Measurements from ENCODE around the gene RIT2.
"Not testable (repeated sequence)": the region's sequence is repeated elsewhere in the genome, so short reads cannot be mapped to it uniquely, and the experiment has no call there.

The RIT2 gene

GRCh38 chr18:42745931-42746330 is 369.6 kb downstream of the RIT2 start:
- no peak for DNase-seq

GRCh38 chr18:42745171-42745570 is 370.3 kb downstream of the RIT2 start:
- no peak for DNase-seq

DNA sequence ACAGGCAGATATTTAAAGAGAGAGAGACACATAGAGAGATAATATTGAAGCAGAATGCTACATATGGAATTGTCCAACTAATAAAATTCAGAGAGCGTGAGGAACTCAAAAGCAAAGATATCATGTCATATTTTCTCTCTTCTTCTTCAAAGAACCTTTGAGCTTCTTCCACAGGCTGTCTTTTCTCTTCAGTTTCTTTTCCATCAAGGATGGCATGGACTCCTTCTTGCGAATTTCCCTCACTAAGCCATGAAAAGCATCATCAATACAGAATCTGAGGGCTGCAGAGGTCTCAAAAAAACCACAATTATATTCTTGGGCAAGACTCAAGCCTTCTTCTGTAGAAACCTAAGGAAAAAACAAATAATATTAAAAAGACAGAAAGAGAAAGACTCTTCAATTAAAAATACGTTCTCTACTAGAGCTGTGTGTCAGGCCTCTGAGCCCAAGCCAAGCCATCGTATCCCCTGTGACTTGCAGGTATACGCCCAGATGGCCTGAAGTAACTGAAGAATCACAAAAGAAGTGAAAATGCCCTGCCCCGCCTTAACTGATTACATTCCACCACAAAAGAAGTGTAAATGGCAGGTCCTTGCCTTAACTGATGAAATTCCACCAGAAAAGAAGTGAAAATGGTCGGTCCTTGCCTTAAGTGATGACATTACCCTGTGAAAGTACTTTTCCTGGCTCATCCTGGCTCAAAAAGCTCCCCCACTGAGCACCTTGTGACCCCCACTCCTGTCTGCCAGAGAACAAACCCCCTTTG is 371.9 kb downstream of the RIT2 start:
- no peak for DNase-seq

DNA sequence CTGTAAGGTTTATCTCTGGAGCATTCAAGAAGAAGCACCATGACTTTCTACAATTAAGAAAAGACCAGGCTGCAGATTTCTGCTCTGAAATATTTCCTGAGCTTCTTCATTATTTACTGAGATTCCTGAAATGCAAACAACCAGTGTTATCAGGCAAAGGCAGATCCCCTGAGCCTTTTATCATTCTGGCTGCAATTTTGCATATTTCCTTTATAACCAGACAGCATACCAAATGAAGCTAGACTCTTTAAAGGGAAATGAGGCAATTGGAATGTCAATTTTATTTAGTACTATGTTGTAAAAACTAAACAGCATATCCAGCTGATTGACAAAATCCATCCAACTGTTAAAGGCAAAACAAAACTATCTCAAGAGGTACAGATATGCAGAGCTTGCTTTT is 372.5 kb downstream of the RIT2 start:
- DNase-seq: no peak

DNA sequence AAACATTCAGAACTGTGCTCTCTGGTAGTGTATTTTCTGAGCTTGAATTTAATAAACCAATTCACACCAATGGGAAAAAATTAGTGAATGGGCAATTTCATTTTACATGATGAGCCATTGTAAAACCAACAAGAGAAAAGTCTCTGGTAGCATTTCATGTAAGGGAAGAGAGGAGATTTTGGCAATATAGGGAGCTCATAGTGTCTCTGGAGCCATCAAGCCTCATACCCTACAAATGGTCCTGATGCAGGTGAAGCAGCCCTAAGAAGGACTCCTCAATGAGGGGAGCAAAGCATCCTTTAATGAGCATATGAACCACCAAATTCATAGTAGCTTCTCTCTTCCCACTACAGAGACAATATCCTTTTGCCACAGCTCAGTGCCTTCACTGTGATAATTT is 373.0 kb downstream of the RIT2 start:
- DNase-seq: no peak

- DNase-seq: not testable (repeated sequence)
Observed at GRCh38 chr18:42741805-42742347, 373.6 kb downstream of the RIT2 start.

DNA sequence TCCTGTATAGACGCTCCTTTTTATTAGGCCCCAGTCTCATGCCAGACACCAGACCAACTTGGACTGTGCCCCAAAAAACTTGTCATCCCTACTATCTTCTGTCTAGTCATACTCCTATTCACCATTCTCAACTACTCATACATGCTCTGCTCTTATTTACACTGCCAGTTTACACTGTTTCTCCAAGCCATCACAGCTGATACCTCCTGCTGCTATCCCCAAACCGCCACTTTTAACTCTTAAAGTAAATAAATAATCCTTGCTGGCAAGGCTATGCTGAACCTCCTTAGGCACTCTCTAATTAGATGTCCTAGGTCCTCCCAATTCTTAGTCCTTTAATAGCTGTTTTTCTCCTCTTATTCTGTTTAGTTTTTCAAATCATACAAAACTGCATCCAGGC is 374.2 kb downstream of the RIT2 start:
- DNase-seq: not testable (repeated sequence)

- DNase-seq: no peak
Observed at GRCh38 chr18:42736074-42736473, 379.4 kb downstream of the RIT2 start.

DNA sequence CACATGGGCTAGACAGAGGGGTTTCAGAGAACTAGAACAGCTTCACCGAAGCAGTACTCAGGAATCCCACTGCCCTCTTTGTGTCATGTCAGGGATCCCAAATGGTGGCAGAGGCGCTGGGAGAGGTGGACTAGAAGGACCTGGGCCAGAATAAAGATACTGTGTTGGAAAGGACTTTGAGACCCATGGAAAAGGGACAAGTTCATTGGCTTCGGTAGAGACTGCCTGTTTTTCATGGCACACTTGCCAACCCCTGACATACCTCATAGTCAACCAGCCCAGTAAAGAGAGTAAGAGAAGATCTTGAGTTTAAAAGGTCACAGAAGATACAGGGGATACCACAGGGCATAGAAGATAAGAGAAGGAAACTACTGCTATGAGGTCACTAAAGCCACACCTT is 381.0 kb downstream of the RIT2 start:
- no peak for DNase-seq

DNA sequence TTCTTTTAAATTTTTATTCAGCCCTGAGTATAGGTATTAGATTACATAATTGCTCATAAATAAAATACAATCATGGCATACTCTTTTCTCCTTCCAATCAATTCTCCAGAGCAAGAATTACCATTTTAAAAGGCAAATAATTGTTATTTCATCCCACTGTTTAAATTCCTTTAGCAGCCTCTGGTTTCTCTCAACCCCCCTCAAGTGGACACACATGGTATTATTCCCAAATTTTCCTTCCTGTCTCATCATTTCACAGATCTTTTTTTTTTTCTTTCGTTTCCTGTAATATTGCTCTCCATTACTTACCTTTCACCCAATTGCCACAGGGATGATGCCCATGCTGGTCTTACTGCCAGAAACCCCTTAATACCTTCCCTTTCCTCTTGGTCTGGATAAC is 385.2 kb downstream of the RIT2 start:
- DNase-seq: no peak

DNA sequence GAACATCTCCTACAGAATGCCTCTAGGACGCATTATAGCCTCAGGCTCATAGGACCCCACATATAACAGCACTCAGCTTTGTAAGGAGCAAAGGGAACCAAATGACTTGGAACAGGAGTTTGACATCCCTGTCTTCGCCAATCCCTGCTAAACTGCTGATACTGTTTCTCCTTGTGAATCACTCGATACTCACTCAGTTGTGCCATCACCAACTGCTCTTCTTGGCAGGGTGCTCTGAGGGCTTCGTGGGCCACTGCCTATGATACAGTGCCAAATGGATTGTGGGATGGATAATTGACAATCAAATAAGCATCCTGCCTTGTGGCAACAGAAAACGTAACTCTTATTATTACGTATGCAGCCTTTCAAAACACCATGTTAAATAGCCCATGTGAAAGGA is 396.3 kb downstream of the RIT2 start:
- no peak for DNase-seq

GRCh38 chr18:42712065-42712464 is 403.4 kb downstream of the RIT2 start:
- no peak for DNase-seq

- DNase-seq: no peak
Observed at GRCh38 chr18:42707080-42707479, 408.4 kb downstream of the RIT2 start.

GRCh38 chr18:42706618-42707017 is 408.9 kb downstream of the RIT2 start:
- DNase-seq: no peak

- no peak for DNase-seq
Observed at GRCh38 chr18:42706029-42706608, 409.4 kb downstream of the RIT2 start.
